HL-60 (cell line): Measurements from ENCODE around the gene ARAF.

Experiments
- DNase-seq, 2 experiments: peaks; one replicate each; pipeline ENCODE4 v3.0.0-alpha.2; 2010 to 2020; ENCODE audit warnings: low read depth in 1 of 2, low spot score in 1 of 2
- H3K27ac ChIP-seq: fragments of 250-450 bp; sonication (Bioruptor Pico); replicated peaks from 2 replicates; pipeline ENCODE4 v1.5.1; 2020; ENCODE audit warnings: mild to moderate bottlenecking, moderate library complexity
- H3K27me3 ChIP-seq: fragments of 250-450 bp; sonication (Bioruptor Pico); 2 replicates; pipeline ENCODE4 v1.5.1; 2021; ENCODE audit warnings: mild to moderate bottlenecking, moderate library complexity; ENCODE audit not compliant: insufficient read depth, poor library complexity, severe bottlenecking
- H3K4me3 ChIP-seq: replicated peaks from 2 replicates; pipeline ENCODE4 v1.5.1; 2011; ENCODE audit warnings: mild to moderate bottlenecking, control low read depth, low read length; ENCODE audit not compliant: insufficient read depth
- GABPA ChIP-seq: IDR thresholded peaks from 2 replicates; pipeline ENCODE4 v1.6.1; 2012; ENCODE audit warnings: low read depth
- POLR2AphosphoS5 ChIP-seq: IDR thresholded peaks from 2 replicates; pipeline ENCODE4 v1.6.1; 2012; ENCODE audit warnings: low read depth
- SPI1 ChIP-seq: IDR thresholded peaks from 2 replicates; pipeline ENCODE4 v1.6.1; 2012; ENCODE audit warnings: low read depth, mild to moderate bottlenecking, borderline replicate concordance
- TF ChIP-seq, protein P1 (sequence below): IDR thresholded peaks from 2 replicates; pipeline ENCODE4 v1.6.1; 2012; ENCODE audit warnings: low read depth; ENCODE audit not compliant: insufficient replicate concordance
- TF ChIP-seq, protein P2 (sequence below): IDR thresholded peaks from one replicate; pipeline ENCODE4 v1.5.1; 2011; ENCODE audit warnings: low read length, control low read depth, inconsistent platforms; ENCODE audit not compliant: insufficient read depth

The ARAF gene

GRCh38 chrX:47574547-47575301, 13.7 kb downstream of the ARAF start:
- no peak overlapping the region for H3K27ac ChIP-seq
- H3K4me3 ChIP-seq: no peak overlapping the region
- TF ChIP-seq SPI1: no peak
- no peak for TF ChIP-seq POLR2AphosphoS5
- no peak for TF ChIP-seq GABPA
- TF ChIP-seq, protein P1, sequence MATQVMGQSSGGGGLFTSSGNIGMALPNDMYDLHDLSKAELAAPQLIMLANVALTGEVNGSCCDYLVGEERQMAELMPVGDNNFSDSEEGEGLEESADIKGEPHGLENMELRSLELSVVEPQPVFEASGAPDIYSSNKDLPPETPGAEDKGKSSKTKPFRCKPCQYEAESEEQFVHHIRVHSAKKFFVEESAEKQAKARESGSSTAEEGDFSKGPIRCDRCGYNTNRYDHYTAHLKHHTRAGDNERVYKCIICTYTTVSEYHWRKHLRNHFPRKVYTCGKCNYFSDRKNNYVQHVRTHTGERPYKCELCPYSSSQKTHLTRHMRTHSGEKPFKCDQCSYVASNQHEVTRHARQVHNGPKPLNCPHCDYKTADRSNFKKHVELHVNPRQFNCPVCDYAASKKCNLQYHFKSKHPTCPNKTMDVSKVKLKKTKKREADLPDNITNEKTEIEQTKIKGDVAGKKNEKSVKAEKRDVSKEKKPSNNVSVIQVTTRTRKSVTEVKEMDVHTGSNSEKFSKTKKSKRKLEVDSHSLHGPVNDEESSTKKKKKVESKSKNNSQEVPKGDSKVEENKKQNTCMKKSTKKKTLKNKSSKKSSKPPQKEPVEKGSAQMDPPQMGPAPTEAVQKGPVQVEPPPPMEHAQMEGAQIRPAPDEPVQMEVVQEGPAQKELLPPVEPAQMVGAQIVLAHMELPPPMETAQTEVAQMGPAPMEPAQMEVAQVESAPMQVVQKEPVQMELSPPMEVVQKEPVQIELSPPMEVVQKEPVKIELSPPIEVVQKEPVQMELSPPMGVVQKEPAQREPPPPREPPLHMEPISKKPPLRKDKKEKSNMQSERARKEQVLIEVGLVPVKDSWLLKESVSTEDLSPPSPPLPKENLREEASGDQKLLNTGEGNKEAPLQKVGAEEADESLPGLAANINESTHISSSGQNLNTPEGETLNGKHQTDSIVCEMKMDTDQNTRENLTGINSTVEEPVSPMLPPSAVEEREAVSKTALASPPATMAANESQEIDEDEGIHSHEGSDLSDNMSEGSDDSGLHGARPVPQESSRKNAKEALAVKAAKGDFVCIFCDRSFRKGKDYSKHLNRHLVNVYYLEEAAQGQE: no peak
- TF ChIP-seq, protein P2, sequence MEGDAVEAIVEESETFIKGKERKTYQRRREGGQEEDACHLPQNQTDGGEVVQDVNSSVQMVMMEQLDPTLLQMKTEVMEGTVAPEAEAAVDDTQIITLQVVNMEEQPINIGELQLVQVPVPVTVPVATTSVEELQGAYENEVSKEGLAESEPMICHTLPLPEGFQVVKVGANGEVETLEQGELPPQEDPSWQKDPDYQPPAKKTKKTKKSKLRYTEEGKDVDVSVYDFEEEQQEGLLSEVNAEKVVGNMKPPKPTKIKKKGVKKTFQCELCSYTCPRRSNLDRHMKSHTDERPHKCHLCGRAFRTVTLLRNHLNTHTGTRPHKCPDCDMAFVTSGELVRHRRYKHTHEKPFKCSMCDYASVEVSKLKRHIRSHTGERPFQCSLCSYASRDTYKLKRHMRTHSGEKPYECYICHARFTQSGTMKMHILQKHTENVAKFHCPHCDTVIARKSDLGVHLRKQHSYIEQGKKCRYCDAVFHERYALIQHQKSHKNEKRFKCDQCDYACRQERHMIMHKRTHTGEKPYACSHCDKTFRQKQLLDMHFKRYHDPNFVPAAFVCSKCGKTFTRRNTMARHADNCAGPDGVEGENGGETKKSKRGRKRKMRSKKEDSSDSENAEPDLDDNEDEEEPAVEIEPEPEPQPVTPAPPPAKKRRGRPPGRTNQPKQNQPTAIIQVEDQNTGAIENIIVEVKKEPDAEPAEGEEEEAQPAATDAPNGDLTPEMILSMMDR: no peak
- no peak for DNase-seq
- H3K27me3 ChIP-seq: no peaks in the 10 kb centered on the region

- TF ChIP-seq POLR2AphosphoS5 (no peak), GABPA (no peak)
- TF ChIP-seq, protein P1: no peak
- Histone ChIP-seq H3K27ac (no peak overlapping the region), H3K27me3 (no peaks in the 10 kb centered on the region), H3K4me3 (no peak overlapping the region)
- DNase-seq: no peak
Measured at GRCh38 chrX:47576021-47576898, 15.3 kb downstream of the ARAF start.

DNA sequence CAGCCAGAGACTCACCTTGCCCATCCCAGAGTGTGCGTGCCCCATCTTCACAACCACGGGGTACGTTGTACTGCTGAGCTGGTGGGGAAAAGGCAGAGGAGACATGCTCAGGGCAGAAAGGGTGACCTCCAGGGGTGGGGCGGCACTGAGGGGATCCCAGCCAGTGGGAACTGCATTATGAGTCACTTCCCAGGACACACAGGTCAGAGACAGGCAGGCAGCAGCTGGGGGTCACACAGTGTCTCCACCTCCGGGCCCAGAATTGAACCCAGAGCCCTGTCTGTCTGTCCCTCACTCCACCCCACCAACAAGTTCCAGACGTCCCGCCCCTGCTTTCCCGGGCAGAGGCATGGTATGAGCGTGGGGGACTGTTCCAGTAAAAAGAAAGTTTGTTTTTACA, 16.4 kb downstream of the ARAF start:
- no peak overlapping the region for H3K27ac ChIP-seq
- no peak overlapping the region for H3K4me3 ChIP-seq
- DNase-seq: no peak
- TF ChIP-seq, protein P1: no peak
- TF ChIP-seq SPI1 (no peak), POLR2AphosphoS5 (no peak), GABPA (no peak)
- TF ChIP-seq, protein P2: no peak
- no peaks in the 10 kb centered on the region for H3K27me3 ChIP-seq
